IMR-90 (cell line): ENCODE data around the gene TBC1D23. TPM values are rescaled to one million over a fixed set of nuclear protein-coding genes. Genes with fewer than 3 reads are reported as not detected.

Source experiments
- ATAC-seq: fragments of 200-7000 bp; cut with Tn5 transposase; 2 replicates; pipeline ENCODE4 v1.9.1; 2020; ENCODE audit warnings: low read depth, mild to moderate bottlenecking, moderate library complexity
- Bru-seq: library from RNA; stranded (reverse); fragments of 400-500 nt; gene quantifications from one replicate; lab custom pipeline; 2021; lab: Mats Ljungman, UMichigan
- BruChase-seq, 2 experiments: library from RNA; stranded (reverse); fragments of 400-500 nt; gene quantifications; one replicate each; lab custom pipeline; 2021; lab: Mats Ljungman, UMichigan
- BruUV-seq: library from RNA; stranded (reverse); fragments of 400-500 nt; replicated peaks from 2 replicates; lab custom pipeline; 2021; lab: Mats Ljungman, UMichigan
- CTCF ChIA-PET: fragments of 300-600 bp; formaldehyde crosslinking; extraction: SDS; loops from one replicate; lab custom pipeline; 2021; ENCODE audit warnings: antibody characterized with exemption; lab: Yijun Ruan, JAX
- POLR2A ChIA-PET: fragments of 300-600 bp; sonication (Branson Sonifier 250); formaldehyde crosslinking; loops from one replicate; lab custom pipeline; 2022; ENCODE audit warnings: antibody characterized with exemption; ENCODE audit not compliant: unreplicated experiment; lab: Charles Lee
- DNase-seq: peaks from one replicate; pipeline ENCODE4 v3.0.0; 2013
- H2AFZ ChIP-seq: replicated peaks from 2 replicates; pipeline ENCODE3; 2013; ENCODE audit warnings: low read length, mild to moderate bottlenecking; ENCODE audit not compliant: poor library complexity
- H2AK5ac ChIP-seq: 2 replicates; pipeline ENCODE4 v1.6.1; 2013; ENCODE audit warnings: low read depth, low read length, inconsistent platforms
- H2AK9ac ChIP-seq: replicated peaks from 2 replicates; pipeline ENCODE3; 2013; ENCODE audit warnings: mild to moderate bottlenecking, low read depth, low read length, moderate library complexity; ENCODE audit not compliant: poor library complexity
- H2BK120ac ChIP-seq: 2 replicates; pipeline ENCODE4 v1.6.1; 2013; ENCODE audit warnings: low read depth, low read length, inconsistent platforms
- H2BK15ac ChIP-seq: 3 replicates; pipeline ENCODE4 v1.6.1; 2013; ENCODE audit warnings: low read depth, low read length, inconsistent platforms
- H2BK20ac ChIP-seq: 2 replicates; pipeline ENCODE4 v1.6.1; 2013; ENCODE audit warnings: low read depth, mild to moderate bottlenecking, inconsistent platforms, low read length, moderate library complexity
- H2BK5ac ChIP-seq: 2 replicates; pipeline ENCODE4 v1.6.1; 2013; ENCODE audit warnings: mild to moderate bottlenecking, low read depth, low read length, inconsistent platforms; ENCODE audit not compliant: poor library complexity, severe bottlenecking
- H3K14ac ChIP-seq: replicated peaks from 2 replicates; pipeline ENCODE4 v1.6.1; 2013; ENCODE audit warnings: low read depth, low read length, inconsistent platforms
- H3K18ac ChIP-seq: 2 replicates; pipeline ENCODE4 v1.6.1; 2013; ENCODE audit warnings: low read depth, low read length, control low read depth
- H3K23ac ChIP-seq: 2 replicates; pipeline ENCODE4 v1.6.1; 2013; ENCODE audit warnings: low read depth, low read length, inconsistent platforms
- H3K27ac ChIP-seq: 2 replicates; pipeline ENCODE4 v1.5.1; 2013; ENCODE audit warnings: mild to moderate bottlenecking, control low read depth, low read length; ENCODE audit not compliant: insufficient read depth
- H3K27me3 ChIP-seq: 2 replicates; pipeline ENCODE4 v1.6.1; 2013; ENCODE audit warnings: low read length; ENCODE audit not compliant: control insufficient read depth, insufficient read depth
- H3K36me3 ChIP-seq: 2 replicates; pipeline ENCODE4 v1.6.1; 2013; ENCODE audit warnings: low read length, mixed read lengths; ENCODE audit not compliant: control insufficient read depth, insufficient read depth
- H3K4ac ChIP-seq: 2 replicates; pipeline ENCODE4 v1.6.1; 2013; ENCODE audit warnings: low read depth, low read length, inconsistent platforms
- H3K4me1 ChIP-seq: 2 replicates; pipeline ENCODE4 v1.6.1; 2013; ENCODE audit warnings: low read length, mixed read lengths; ENCODE audit not compliant: control insufficient read depth, insufficient read depth
- H3K4me2 ChIP-seq: 2 replicates; pipeline ENCODE4 v1.6.1; 2013; ENCODE audit warnings: low read depth, mild to moderate bottlenecking, control low read depth, low read length, moderate library complexity
- H3K4me3 ChIP-seq: 2 replicates; pipeline ENCODE4 v1.5.1; 2013; ENCODE audit warnings: low read depth, mild to moderate bottlenecking, control low read depth, low read length, moderate library complexity; ENCODE audit not compliant: insufficient read depth
- H3K56ac ChIP-seq: 2 replicates; pipeline ENCODE4 v1.6.1; 2013; ENCODE audit warnings: low read length, inconsistent platforms; ENCODE audit not compliant: insufficient read depth; ENCODE audit errors: extremely low read depth
- H3K79me1 ChIP-seq, 2 experiments: 2 replicates each; pipeline ENCODE4 v1.6.1; 2013; ENCODE audit warnings: low read length in 2 of 2, inconsistent platforms in 1 of 2, low read depth in 1 of 2
- H3K9ac ChIP-seq: 2 replicates; pipeline ENCODE4 v1.6.1; 2013; ENCODE audit warnings: low read depth, low read length, control low read depth
- H3K9me1 ChIP-seq: 2 replicates; pipeline ENCODE4 v1.6.1; 2013; ENCODE audit warnings: low read length, inconsistent platforms; ENCODE audit not compliant: insufficient read depth
- H3K9me3 ChIP-seq: 2 replicates; pipeline ENCODE4 v1.6.1; 2013; ENCODE audit warnings: low read length; ENCODE audit not compliant: control insufficient read depth, insufficient read depth
- H4K20me1 ChIP-seq: 2 replicates; pipeline ENCODE4 v1.6.1; 2013; ENCODE audit warnings: low read length, inconsistent platforms; ENCODE audit not compliant: insufficient read depth
- H4K5ac ChIP-seq: 2 replicates; pipeline ENCODE4 v1.6.1; 2013; ENCODE audit warnings: mild to moderate bottlenecking, low read depth, low read length, control low read depth
- H4K8ac ChIP-seq, 2 experiments: 2 replicates each; pipeline ENCODE4 v1.6.1; 2013; ENCODE audit warnings: low read depth in 2 of 2, low read length in 2 of 2, control low read depth in 1 of 2, inconsistent platforms in 1 of 2
- H4K91ac ChIP-seq: 2 replicates; pipeline ENCODE4 v1.6.1; 2013; ENCODE audit warnings: low read depth, low read length, inconsistent platforms; ENCODE audit not compliant: insufficient read depth
- CHD1 ChIP-seq: IDR thresholded peaks from 2 replicates; pipeline ENCODE4 v1.6.1; 2012; ENCODE audit warnings: low read depth, low read length, improper control_type of control experiment
- ELK1 ChIP-seq: fragments of 150-350 bp; IDR thresholded peaks from 2 replicates; pipeline ENCODE4 v1.6.1; 2016; ENCODE audit warnings: low read depth, mild to moderate bottlenecking, low read length, moderate library complexity, borderline replicate concordance
- FOS ChIP-seq: fragments of 150-350 bp; IDR thresholded peaks from 2 replicates; pipeline ENCODE4 v1.6.1; 2016; ENCODE audit warnings: low read depth, low read length
- MAZ ChIP-seq: IDR thresholded peaks from 2 replicates; pipeline ENCODE4 v1.6.1; 2012; ENCODE audit warnings: low read depth, mild to moderate bottlenecking, low read length, improper control_type of control experiment, moderate library complexity, borderline replicate concordance
- MXI1 ChIP-seq: IDR thresholded peaks from 2 replicates; pipeline ENCODE4 v1.6.1; 2012; ENCODE audit warnings: low read depth, mild to moderate bottlenecking, low read length, moderate library complexity, borderline replicate concordance
- NFE2L2 ChIP-seq: fragments of 150-350 bp; IDR thresholded peaks from 2 replicates; pipeline ENCODE4 v1.6.1; 2016; ENCODE audit warnings: low read depth, mild to moderate bottlenecking, low read length
- POLR2A ChIP-seq: IDR thresholded peaks from 2 replicates; pipeline ENCODE4 v1.6.1; 2012; ENCODE audit warnings: mild to moderate bottlenecking, low read depth, low read length
- RAD21 ChIP-seq: IDR thresholded peaks from 2 replicates; pipeline ENCODE4 v1.6.1; 2012; ENCODE audit warnings: low read length, improper control_type of control experiment
- RCOR1 ChIP-seq: IDR thresholded peaks from 2 replicates; pipeline ENCODE4 v1.6.1; 2012; ENCODE audit warnings: mild to moderate bottlenecking, low read length, improper control_type of control experiment; ENCODE audit not compliant: insufficient replicate concordance
- RFX5 ChIP-seq: IDR thresholded peaks from 2 replicates; pipeline ENCODE4 v1.8.0; 2012; ENCODE audit warnings: low read depth, mild to moderate bottlenecking, low read length, moderate library complexity
- SMC3 ChIP-seq: fragments of 150-350 bp; IDR thresholded peaks from 2 replicates; pipeline ENCODE4 v1.6.1; 2016; ENCODE audit warnings: low read depth, mild to moderate bottlenecking, antibody characterized with exemption, low read length, moderate library complexity
- WGBS, 2 experiments: methylation state at CpG; one replicate each; pipeline versions ENCODE4 v1.1.5 to v1.1.7; 2013; ENCODE audit warnings: missing lambda C conversion rate in 2 of 2; ENCODE audit not compliant: insufficient read length in 1 of 2; ENCODE audit errors: extremely low coverage in 2 of 2; 5-methylcytosine and 5-hydroxymethylcytosine counted together
- dilution Hi-C: fragments of 300-500 bp; cut with HindIII; formaldehyde crosslinking; loops from one replicate; pipeline ENCODE4 v1.14.3; 2018; ENCODE audit warnings: low sequenced_read_pairs; ENCODE audit not compliant: unreplicated experiment
- in situ Hi-C: fragments of 300-500 bp; cut with MboI; formaldehyde crosslinking; loops from 3 replicates; pipeline ENCODE4 v1.14.3; 2019; ENCODE audit warnings: low sequenced_read_pairs, inconsistent platforms, mixed read lengths
- intact Hi-C: fragments of 100-400 bp; cut with micrococcal nuclease; formaldehyde crosslinking; loops from 2 replicates; pipeline ENCODE4 v1.10.0; 2022
- long read RNA-seq: library from polyadenylated mRNA; unstranded; transcript quantifications from one replicate; pipeline ENCODE4 v2.0.0, GENCODE V29; 2021; ENCODE audit not compliant: unreplicated experiment
- polyA plus RNA-seq, 3 experiments: library from polyadenylated mRNA; depleted of rRNA; stranded (reverse); fragments of >200 nt; gene quantifications; 2 replicates each; pipeline ENCODE4 v1.2.3, GENCODE V29; 2012; ENCODE audit warnings: low replicate concordance in 1 of 3
- total RNA-seq: library from RNA; depleted of rRNA; stranded (reverse); fragments of >200 nt; gene quantifications from 2 replicates; pipeline ENCODE4 v1.2.3, GENCODE V29; 2012; rRNA removed
- TF ChIP-seq, protein P1 (sequence below): conservative IDR thresholded peaks from 2 replicates; pipeline ENCODE4 v1.5.1; 2012; ENCODE audit warnings: mild to moderate bottlenecking, low read depth, low read length, improper control_type of control experiment

The TBC1D23 gene
- total RNA-seq (67.0 and 123 TPM in 2 replicates), polyA plus RNA-seq (2012; rRNA removed) (16.3 and 21.2 TPM in 2 replicates), Bru-seq, nascent RNA (percentile 94 among the genes with signal in this experiment), BruChase-seq, experiment 1, labeled RNA remaining after a 6-hour chase (percentile 81 among the genes with signal in this experiment), BruChase-seq, experiment 2, labeled RNA remaining after a 2-hour chase (percentile 87 among the genes with signal in this experiment)
- 3.2 and 4.0 TPM in 2 replicates for polyA plus RNA-seq (2012; cell fraction: cytosol; rRNA removed)
- polyA plus RNA-seq (2012; cell fraction: nucleus; rRNA removed; ENCODE audit: low replicate concordance): 3.0 and 24.5 TPM in 2 replicates
- long read RNA-seq, transcript TBC1D23-202 (19 exons, 3,677 nt): major isoform, 87 of 106 reads
- long read RNA-seq, partial matches to known transcripts: 4 of 106 reads
- long read RNA-seq, other reads (novel, unspliced or antisense): 12 of 106 reads

DNA sequence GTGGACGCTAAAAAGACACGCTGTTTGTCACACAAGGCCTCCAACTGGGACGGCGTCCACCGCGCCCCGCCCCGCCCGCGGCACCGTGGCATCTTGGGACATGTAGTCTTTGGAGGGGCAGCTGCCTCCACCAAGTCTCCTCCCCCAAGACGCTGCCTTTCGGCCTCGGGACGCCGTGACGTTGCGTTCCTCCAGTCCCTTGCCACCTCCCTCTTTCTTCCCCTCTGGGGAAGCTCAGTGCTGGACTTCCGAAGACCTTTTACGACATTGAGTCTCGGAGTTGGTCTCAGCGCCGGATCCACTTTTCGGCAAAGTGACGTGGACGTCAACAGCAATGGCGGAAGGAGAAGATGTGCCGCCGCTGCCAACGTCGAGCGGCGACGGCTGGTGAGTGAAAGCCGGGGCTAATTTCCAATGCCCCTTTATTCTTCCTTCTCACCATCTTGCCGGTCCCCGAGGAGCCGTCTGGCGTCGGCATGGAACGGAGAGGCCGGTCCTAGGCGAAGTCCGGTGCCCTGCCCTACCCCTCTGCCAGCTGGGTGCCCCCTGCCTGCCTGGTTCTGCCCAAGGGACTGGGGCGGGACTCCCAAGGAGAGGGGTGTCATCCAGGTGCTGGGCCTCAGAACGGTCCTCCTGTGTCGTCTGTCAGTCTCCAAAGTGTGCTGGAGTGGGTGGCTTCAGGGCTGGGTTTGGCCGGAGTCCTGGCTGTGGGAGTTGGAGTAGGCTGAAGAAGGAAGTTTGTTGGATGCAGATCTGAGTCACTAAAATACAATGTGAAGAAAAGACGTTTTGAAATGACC is at the start of gene TBC1D23:
Gene TBC1D23, plus strand, starts transcription at position 308 of the 800 bp plus-strand sequence. Its CDS starts 27 bp downstream, at position 335.
- Histone ChIP-seq H3K56ac (peak within 1 kb of the TSS; percentile 89), H2AK5ac (peak within 1 kb of the TSS; percentile 91), H2BK120ac (peak within 1 kb of the TSS; percentile 85), H4K20me1 (peaks cover 18% of the 10 kb centered on the region; the same call in 1 of the 2 replicates), H3K36me3 (no peaks in the 10 kb centered on the region), H3K9me3 (no peaks in the 10 kb centered on the region), H3K23ac (peak within 1 kb of the TSS; percentile 63), H2BK5ac (peak within 1 kb of the TSS; percentile 89), H4K91ac (peak within 1 kb of the TSS; percentile 76), H3K4me3 (peak within 1 kb of the TSS; percentile 86), H4K8ac (peak within 1 kb of the TSS; percentile 70 to 96), H3K14ac (peak within 1 kb of the TSS; percentile 85), H3K9ac (peak within 1 kb of the TSS; percentile 84), H3K27me3 (no peaks in the 10 kb centered on the region), H2BK15ac (peak within 1 kb of the TSS; percentile 80), H2AK9ac (peak within 1 kb of the TSS; percentile 99), H4K5ac (peak within 1 kb of the TSS; percentile 83), H3K18ac (peak within 1 kb of the TSS; percentile 71), H2AFZ (peak within 1 kb of the TSS; percentile 95), H3K4me2 (peak within 1 kb of the TSS; percentile 98), H3K27ac (peak within 1 kb of the TSS; percentile 90), H3K79me1 (peaks cover 0 to 32% of the 10 kb centered on the region in 2 experiments; a peak in 3 of 4 replicates), H3K4me1 (peaks cover 11% of the 10 kb centered on the region), H3K9me1 (no peaks in the 10 kb centered on the region), H2BK20ac (peak within 1 kb of the TSS; percentile 17), H3K4ac (peak within 1 kb of the TSS; percentile 86)
- in situ Hi-C loops (no loop called here), dilution Hi-C loops (no loop called here), intact Hi-C loops (no loop called here)
- ATAC-seq: peak; percentile 99
- DNase-seq: peak; percentile 100
- POLR2A ChIA-PET: interaction anchor here (0.6 to 1.3 kb wide), 10 partner anchors 9 to 623 kb away, joined by 3 to 5 read pairs (median 3); no protein-coding TSS in a partner anchor
- BruUV-seq: no TSS peak
- WGBS, 2 experiments: 8% methylated on average over 5 of the region's 49 CpGs; no CpG with 5 or more reads in 1 of the 2 experiments
- CTCF ChIA-PET: no interaction called here
- TF ChIP-seq RFX5 (no peak), MAZ (peak; percentile 95), NFE2L2 (peak; percentile 29; the same call in 1 of the 2 replicates), ELK1 (no peak), MXI1 (0 out of 2 replicates have a peak, but pooled peaks have one; percentile 71), CHD1 (peak; percentile 83; the same call in 1 of the 2 replicates), POLR2A (peak; percentile 96), SMC3 (no peak), FOS (0 out of 2 replicates have a peak, but pooled peaks have one; percentile 24), RCOR1 (peak; percentile 50), RAD21 (no peak)
- TF ChIP-seq, protein P1, sequence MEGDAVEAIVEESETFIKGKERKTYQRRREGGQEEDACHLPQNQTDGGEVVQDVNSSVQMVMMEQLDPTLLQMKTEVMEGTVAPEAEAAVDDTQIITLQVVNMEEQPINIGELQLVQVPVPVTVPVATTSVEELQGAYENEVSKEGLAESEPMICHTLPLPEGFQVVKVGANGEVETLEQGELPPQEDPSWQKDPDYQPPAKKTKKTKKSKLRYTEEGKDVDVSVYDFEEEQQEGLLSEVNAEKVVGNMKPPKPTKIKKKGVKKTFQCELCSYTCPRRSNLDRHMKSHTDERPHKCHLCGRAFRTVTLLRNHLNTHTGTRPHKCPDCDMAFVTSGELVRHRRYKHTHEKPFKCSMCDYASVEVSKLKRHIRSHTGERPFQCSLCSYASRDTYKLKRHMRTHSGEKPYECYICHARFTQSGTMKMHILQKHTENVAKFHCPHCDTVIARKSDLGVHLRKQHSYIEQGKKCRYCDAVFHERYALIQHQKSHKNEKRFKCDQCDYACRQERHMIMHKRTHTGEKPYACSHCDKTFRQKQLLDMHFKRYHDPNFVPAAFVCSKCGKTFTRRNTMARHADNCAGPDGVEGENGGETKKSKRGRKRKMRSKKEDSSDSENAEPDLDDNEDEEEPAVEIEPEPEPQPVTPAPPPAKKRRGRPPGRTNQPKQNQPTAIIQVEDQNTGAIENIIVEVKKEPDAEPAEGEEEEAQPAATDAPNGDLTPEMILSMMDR: no peak
